ENCODE measurements around the gene TRIM26.

- TF ChIP-seq CTCF (IDR thresholded peaks at IDR 0.05; ENCODE audit: extremely low read depth in 1 of 2, insufficient read depth in 1 of 2, low read depth in 1 of 2, low read length in 2 of 2) (no peak), EZH2 (IDR thresholded peaks at IDR 0.05; ENCODE audit: borderline replicate concordance, low read depth, low read length, severe bottlenecking) (no peak), POLR2A (IDR thresholded peaks at IDR 0.05; ENCODE audit: low read depth, low read length) (no peak), POLR2AphosphoS5 (IDR thresholded peaks at IDR 0.05; ENCODE audit: insufficient read depth, low read depth, low read length) (no peak), MYC (IDR thresholded peaks at IDR 0.05; ENCODE audit: low read depth, low read length) (no peak), MAX (IDR thresholded peaks at IDR 0.05; ENCODE audit: insufficient read depth, insufficient read length) (no peak)
Measured at GRCh38 chr6:30227763-30228487, 14.7 kb upstream of the TRIM26 start.
